GM23338 (cell line): ENCODE measurements around the gene DDAH2.

Experiments used
- EZH2 ChIP-seq: fragments of 200-600 bp; sonication (generic); IDR thresholded peaks from one replicate; pipeline ENCODE4 v1.8.0; 2017; ENCODE audit warnings: antibody characterized with exemption, mild to moderate bottlenecking, low read depth; ENCODE audit not compliant: unreplicated experiment
- POLR2AphosphoS5 ChIP-seq: IDR thresholded peaks from 2 replicates; pipeline ENCODE4 v1.6.1; 2016; ENCODE audit warnings: antibody characterized with exemption, low read depth
- TF ChIP-seq, protein P1 (sequence below), 2 experiments: fragments of 200-600 bp in 1 of 2; sonication (generic) in 1 of 2; conservative IDR thresholded peaks; 2 replicates each; pipeline versions ENCODE4 v1.5.1 to v1.6.1; 2016 to 2017; ENCODE audit warnings: antibody characterized with exemption in 2 of 2, low read depth in 2 of 2, mild to moderate bottlenecking in 2 of 2, moderate library complexity in 1 of 2

DNA sequence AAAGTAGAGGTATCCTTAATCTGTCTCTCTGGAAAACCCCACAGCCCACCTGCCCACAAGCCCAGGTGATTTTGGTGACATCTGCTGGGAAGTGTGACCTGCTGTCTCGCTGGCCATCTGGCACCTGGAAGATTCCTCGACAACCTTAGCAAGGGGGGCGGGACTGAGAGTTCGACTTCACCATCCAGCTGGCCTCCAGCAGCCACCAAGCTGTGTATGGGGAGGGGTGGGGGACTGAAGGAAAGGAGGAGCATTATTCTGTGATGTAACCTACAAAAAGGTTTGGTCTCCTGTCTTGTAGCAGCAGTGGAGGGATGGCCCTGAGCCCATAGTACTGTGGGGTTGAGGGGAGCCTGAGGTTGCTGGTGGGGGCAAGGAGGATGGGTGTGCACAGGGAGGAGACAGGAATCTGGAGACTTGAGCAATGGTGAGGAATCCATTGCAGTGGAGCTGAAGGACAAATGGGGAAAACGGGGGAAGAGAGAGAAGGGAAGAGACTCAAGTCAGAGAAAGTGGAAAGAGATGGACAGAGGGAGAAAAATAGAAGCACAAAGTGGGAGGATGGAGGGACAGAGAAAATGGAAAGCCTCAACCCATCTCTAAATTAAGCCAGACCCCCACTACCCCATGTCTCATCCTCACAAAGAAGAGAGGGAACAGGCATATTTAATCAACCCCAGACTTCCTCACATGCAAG lies 18.4 kb downstream of the DDAH2 start:
- TF ChIP-seq, protein P1, sequence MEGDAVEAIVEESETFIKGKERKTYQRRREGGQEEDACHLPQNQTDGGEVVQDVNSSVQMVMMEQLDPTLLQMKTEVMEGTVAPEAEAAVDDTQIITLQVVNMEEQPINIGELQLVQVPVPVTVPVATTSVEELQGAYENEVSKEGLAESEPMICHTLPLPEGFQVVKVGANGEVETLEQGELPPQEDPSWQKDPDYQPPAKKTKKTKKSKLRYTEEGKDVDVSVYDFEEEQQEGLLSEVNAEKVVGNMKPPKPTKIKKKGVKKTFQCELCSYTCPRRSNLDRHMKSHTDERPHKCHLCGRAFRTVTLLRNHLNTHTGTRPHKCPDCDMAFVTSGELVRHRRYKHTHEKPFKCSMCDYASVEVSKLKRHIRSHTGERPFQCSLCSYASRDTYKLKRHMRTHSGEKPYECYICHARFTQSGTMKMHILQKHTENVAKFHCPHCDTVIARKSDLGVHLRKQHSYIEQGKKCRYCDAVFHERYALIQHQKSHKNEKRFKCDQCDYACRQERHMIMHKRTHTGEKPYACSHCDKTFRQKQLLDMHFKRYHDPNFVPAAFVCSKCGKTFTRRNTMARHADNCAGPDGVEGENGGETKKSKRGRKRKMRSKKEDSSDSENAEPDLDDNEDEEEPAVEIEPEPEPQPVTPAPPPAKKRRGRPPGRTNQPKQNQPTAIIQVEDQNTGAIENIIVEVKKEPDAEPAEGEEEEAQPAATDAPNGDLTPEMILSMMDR (conservative IDR thresholded peaks at IDR 0.05; ENCODE audit: low read depth in 2 of 2) = no peak
- TF ChIP-seq EZH2 (no peak), POLR2AphosphoS5 (no peak)
